AG09309 (cell line): ENCODE measurements around the gene SPEF2.

Experiments
- DNase-seq: peaks from one replicate; pipeline ENCODE4 v3.0.0-alpha.2; 2010; ENCODE audit warnings: low read depth
- H3K4me3 ChIP-seq: 2 replicates; pipeline ENCODE4 v1.5.1; 2011; ENCODE audit warnings: mild to moderate bottlenecking, low read depth, low read length, moderate library complexity; ENCODE audit not compliant: control insufficient read depth
- TF ChIP-seq, protein P1 (sequence below): IDR thresholded peaks from 2 replicates; pipeline ENCODE4 v1.5.1; 2011; ENCODE audit warnings: mild to moderate bottlenecking, low read depth, low read length, inconsistent platforms; ENCODE audit not compliant: insufficient read depth, control insufficient read depth; ENCODE audit errors: missing control alignments

Gene SPEF2

DNA sequence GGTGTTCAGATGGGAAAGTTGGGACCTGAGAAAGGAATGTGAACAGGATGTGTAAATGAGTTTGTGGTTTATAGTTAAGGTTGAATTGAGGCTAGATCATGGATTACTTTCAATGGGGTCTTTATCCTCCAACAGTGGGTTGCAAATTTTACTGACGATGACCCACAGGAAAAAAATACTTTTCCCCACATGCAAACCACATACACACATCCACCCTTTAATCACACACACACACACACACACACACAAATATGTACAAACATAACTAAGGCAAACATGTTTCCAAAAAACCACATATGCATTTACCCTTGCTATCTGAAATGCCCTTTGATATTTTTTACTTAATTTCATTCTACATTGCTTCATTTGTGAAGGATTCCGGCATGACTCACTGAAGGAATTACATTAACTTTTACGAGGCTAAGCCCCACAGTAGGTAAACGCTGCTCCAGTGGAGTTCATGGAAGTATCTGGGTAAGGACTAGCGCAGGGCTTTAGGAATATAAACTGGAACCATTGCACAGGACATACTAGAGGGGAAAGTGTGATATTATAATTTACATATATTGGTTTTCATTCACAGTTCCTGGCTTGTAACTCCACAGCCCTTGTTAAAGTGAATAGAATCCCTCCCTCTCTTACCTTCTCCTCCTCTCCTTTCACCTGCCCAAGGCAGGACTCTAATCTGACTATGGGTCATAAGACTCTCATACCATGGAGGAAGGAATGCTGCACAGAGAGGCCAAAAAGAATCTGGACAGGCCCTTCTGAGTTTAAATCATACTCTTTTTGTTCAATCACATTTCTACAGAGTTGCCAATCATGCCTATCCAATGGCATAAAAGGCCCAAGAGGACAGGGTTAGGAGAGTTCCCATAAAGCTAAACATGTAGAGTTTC is 8.5 kb upstream of the SPEF2 start:
- TF ChIP-seq, protein P1, sequence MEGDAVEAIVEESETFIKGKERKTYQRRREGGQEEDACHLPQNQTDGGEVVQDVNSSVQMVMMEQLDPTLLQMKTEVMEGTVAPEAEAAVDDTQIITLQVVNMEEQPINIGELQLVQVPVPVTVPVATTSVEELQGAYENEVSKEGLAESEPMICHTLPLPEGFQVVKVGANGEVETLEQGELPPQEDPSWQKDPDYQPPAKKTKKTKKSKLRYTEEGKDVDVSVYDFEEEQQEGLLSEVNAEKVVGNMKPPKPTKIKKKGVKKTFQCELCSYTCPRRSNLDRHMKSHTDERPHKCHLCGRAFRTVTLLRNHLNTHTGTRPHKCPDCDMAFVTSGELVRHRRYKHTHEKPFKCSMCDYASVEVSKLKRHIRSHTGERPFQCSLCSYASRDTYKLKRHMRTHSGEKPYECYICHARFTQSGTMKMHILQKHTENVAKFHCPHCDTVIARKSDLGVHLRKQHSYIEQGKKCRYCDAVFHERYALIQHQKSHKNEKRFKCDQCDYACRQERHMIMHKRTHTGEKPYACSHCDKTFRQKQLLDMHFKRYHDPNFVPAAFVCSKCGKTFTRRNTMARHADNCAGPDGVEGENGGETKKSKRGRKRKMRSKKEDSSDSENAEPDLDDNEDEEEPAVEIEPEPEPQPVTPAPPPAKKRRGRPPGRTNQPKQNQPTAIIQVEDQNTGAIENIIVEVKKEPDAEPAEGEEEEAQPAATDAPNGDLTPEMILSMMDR = no peak
- peak; percentile 18 for DNase-seq

DNA sequence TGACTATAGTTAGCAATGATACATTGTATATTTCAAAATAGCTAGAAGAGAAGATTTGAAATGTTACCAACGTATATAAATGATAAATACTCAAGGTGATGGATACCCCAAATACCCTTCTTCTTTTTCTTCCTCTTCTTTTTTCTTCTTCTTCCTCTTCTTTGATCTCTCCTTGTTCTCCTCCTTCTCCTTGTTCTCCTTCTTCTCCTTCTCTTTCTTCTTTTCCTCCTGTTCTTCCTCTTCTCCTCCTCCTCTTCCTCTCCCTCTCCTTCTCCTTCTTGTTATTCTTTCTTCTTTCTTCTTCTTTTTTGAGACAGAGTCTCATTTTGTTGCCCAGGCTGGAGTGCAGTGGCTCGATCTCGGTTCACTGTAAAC is 616 bp upstream of the SPEF2 start:
- TF ChIP-seq, protein P1 = no peak
- no peak overlapping the region for H3K4me3 ChIP-seq
- DNase-seq = no peak

More for the DNA sequence above, 8.5 kb upstream of the SPEF2 start:
- no peak overlapping the region for H3K4me3 ChIP-seq

GRCh38 chr5:35618304-35618636 is 607 bp downstream of the SPEF2 start:
- peak overlapping the region; percentile 76 for H3K4me3 ChIP-seq
- TF ChIP-seq, protein P1 = no peak
- DNase-seq = no peak

GRCh38 chr5:35618781-35619180 is 1.1 kb downstream of the SPEF2 start:
- H3K4me3 ChIP-seq = no peak overlapping the region
- DNase-seq = no peak
- TF ChIP-seq, protein P1 = no peak

DNA sequence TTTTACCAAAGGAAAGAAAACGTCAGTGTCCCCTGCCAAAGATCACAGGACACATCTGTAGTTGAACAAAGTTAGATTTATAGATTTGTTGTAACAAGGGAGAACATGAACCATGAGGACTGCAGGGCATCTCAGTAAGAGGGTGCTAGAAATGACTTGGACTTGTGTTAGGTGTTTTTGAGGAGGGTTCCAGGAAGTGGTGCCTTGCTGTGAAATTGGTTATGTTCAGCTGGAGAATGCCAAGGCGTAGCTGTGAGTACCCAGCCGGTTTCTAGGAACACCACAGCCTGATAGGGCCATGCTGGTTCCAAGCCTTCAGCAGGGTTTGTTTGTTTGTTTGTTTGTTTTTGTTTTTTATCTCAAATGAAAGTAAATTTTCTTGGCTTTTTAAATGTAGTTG is 5.3 kb downstream of the SPEF2 start:
- H3K4me3 ChIP-seq = no peak overlapping the region
- TF ChIP-seq, protein P1 = no peak
- no peak for DNase-seq

DNA sequence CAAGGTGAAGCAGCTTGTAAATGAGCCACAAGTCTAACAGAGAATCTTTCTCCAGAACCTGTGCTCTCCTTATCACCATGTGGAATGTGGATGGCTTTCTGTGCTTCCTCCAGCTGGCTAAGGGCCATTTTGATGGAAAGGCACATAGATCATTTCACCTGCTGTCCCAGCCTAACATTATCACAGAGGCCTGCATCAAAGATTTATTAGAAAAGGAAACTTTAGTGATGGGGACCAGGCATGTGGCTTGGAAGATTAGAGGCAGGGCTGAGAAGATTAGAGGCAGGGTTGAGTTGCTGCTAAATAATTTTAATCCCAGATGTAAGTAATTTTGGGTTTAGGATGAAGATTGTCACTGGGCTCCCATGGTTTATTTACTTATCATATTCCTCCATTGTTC is 6.3 kb downstream of the SPEF2 start:
- no peak overlapping the region for H3K4me3 ChIP-seq
- TF ChIP-seq, protein P1 = no peak
- no peak for DNase-seq
